ENCODE data around the gene ITIH3. TPM values are rescaled to one million over a fixed set of nuclear protein-coding genes. Genes with fewer than 3 reads are reported as not detected.
A peak's percentile ranks its signal among the peaks of the same experiment; 100 is the strongest.

Gene ITIH3
- total RNA-seq, 1 experiment from 2014 or later = 0.67 TPM

- no peak for TF ChIP-seq REST (IDR thresholded peaks at IDR 0.05; ENCODE audit: insufficient read depth in 1 of 2, low read depth in 2 of 2, low read length in 1 of 2)
- TF ChIP-seq POLR2AphosphoS5 (IDR thresholded peaks at IDR 0.05; ENCODE audit: low read depth, low read length) = no peak
- TF ChIP-seq CTCF (IDR thresholded peaks at IDR 0.05) = no peak; the same call in 1 of the 2 replicates
- TF ChIP-seq SIN3A (IDR thresholded peaks at IDR 0.05; ENCODE audit: borderline replicate concordance, insufficient read depth, low read depth, low read length) = no peak
- no peak for TF ChIP-seq TCF7L2 (IDR thresholded peaks at IDR 0.05; ENCODE audit: low read depth, low read length)
- intact Hi-C loops (cut with micrococcal nuclease; ENCODE audit: unreplicated experiment) (no loop called here), in situ Hi-C loops (cut with HindIII; ENCODE audit: low pct_unique_long_range_greater_than_20kb, low sequenced_read_pairs) (no loop called here)
- Histone ChIP-seq H3K4me3 (ENCODE audit: low read depth in 2 of 2, low read length in 2 of 2) (no peak overlapping the region), H3K4me1 (ENCODE audit: control insufficient read depth, insufficient read depth, low read length) (no peaks in the 10 kb centered on the region), H3K9me3 (ENCODE audit: control insufficient read depth, insufficient read depth, low read depth, low read length) (no peaks in the 10 kb centered on the region), H3K27me3 (ENCODE audit: control insufficient read depth, insufficient read depth, low read length) (no peaks in the 10 kb centered on the region), H3K36me3 (ENCODE audit: control insufficient read depth, insufficient read depth, low read length) (no peaks in the 10 kb centered on the region), H3K27ac (ENCODE audit: low read length) (no peak overlapping the region)
- ATAC-seq (peak; percentile 46; the same call in 1 of the 2 replicates), DNase-seq (ENCODE audit: low read depth, low spot score) (peak; percentile 5)
- POLR2A ChIA-PET = no interaction called here
- BruUV-seq (replicated peaks) = no TSS peak
- CTCF ChIA-PET = interaction anchor here (0.5 to 0.7 kb wide), 3 partner anchors 19 to 135 kb away, joined by 3 to 8 read pairs (median 4); no protein-coding TSS in a partner anchor
Measured at GRCh38 chr3:52798978-52799476, 4.4 kb downstream of the ITIH3 start.

- Histone ChIP-seq H3K4me1 (ENCODE audit: control insufficient read depth, insufficient read depth, low read length) (no peaks in the 10 kb centered on the region), H3K27ac (ENCODE audit: low read length) (no peak overlapping the region), H3K27me3 (ENCODE audit: control insufficient read depth, insufficient read depth, low read length) (no peaks in the 10 kb centered on the region), H3K9me3 (ENCODE audit: control insufficient read depth, insufficient read depth, low read depth, low read length) (no peaks in the 10 kb centered on the region), H3K36me3 (ENCODE audit: control insufficient read depth, insufficient read depth, low read length) (no peaks in the 10 kb centered on the region), H3K4me3 (ENCODE audit: low read depth in 2 of 2, low read length in 2 of 2) (no peak overlapping the region)
- intact Hi-C loops (cut with micrococcal nuclease; ENCODE audit: unreplicated experiment) = no loop called here
- DNase-seq (ENCODE audit: low read depth, low spot score) = no peak
- CTCF ChIA-PET = interaction anchor here (0.7 kb wide), 1 partner anchor 21 kb away, joined by 4 read pairs; no protein-coding TSS in a partner anchor
- POLR2A ChIA-PET = no interaction called here
- TF ChIP-seq SIN3A (IDR thresholded peaks at IDR 0.05; ENCODE audit: borderline replicate concordance, insufficient read depth, low read depth, low read length) (no peak), POLR2AphosphoS5 (IDR thresholded peaks at IDR 0.05; ENCODE audit: low read depth, low read length) (no peak), REST (IDR thresholded peaks at IDR 0.05; ENCODE audit: insufficient read depth in 1 of 2, low read depth in 2 of 2, low read length in 1 of 2) (no peak), TCF7L2 (IDR thresholded peaks at IDR 0.05; ENCODE audit: low read depth, low read length) (no peak), CTCF (IDR thresholded peaks at IDR 0.05) (no peak)
- in situ Hi-C loops (cut with HindIII; ENCODE audit: low pct_unique_long_range_greater_than_20kb, low sequenced_read_pairs) = no loop called here
- no TSS peak for BruUV-seq (replicated peaks)
- ATAC-seq = no peak
Measured at GRCh38 chr3:52800079-52800478, 5.5 kb downstream of the ITIH3 start.
